Esophagus muscularis mucosa (tissue), 4 donors: ENCODE results near the gene CAPN10. TPM values are rescaled to one million over a fixed set of nuclear protein-coding genes. Genes with fewer than 3 reads are reported as not detected.

ENCODE experiments used
- DNase-seq: peaks from one replicate; pipeline ENCODE4 v3.0.0-alpha.2; 2017; ENCODE audit errors: extremely low spot score
- H3K27ac ChIP-seq, 4 donors: fragments of 200-600 bp; sonication (generic); replicated peaks in 1 of 4; 1 replicate in 3 of 4; 2 replicates in 1 of 4; pipeline ENCODE4 v1.5.1; 2016 to 2019; ENCODE audit warnings: mild to moderate bottlenecking in 1 of 4
- H3K27me3 ChIP-seq, 4 donors: fragments of 200-600 bp; sonication (generic); one replicate each; pipeline versions ENCODE4 v1.5.1 to v1.6.0; 2016 to 2019
- H3K36me3 ChIP-seq, 4 donors: fragments of 200-600 bp; sonication (generic); one replicate each; pipeline ENCODE4 v1.5.1; 2016 to 2019
- H3K4me1 ChIP-seq, 4 donors: fragments of 200-600 bp; sonication (generic); one replicate each; pipeline ENCODE4 v1.5.1; 2016 to 2019
- H3K4me3 ChIP-seq, 4 donors: fragments of 200-600 bp; sonication (generic); 1 replicate in 2 of 4; 2 replicates in 2 of 4; pipeline ENCODE4 v1.5.1; 2016 to 2019; ENCODE audit warnings: mild to moderate bottlenecking in 4 of 4, moderate library complexity in 1 of 4
- H3K9me3 ChIP-seq, 4 donors: fragments of 200-600 bp; sonication (generic); 1 replicate in 3 of 4; 2 replicates in 1 of 4; pipeline ENCODE4 v1.5.1; 2016 to 2019
- CTCF ChIP-seq, 3 experiments: fragments of 200-600 bp in 2 of 3; fragments of 450-650 bp in 1 of 3; sonication (generic) in 2 of 3; IDR thresholded peaks; one replicate each; pipeline ENCODE4 v1.5.1; 2017 to 2019; ENCODE audit warnings: antibody characterized with exemption in 3 of 3, mild to moderate bottlenecking in 2 of 3, moderate library complexity in 1 of 3
- EP300 ChIP-seq: sonication (generic); formaldehyde crosslinking; IDR thresholded peaks from one replicate; pipeline ENCODE4 v1.6.1; 2017; ENCODE audit warnings: antibody characterized with exemption
- POLR2A ChIP-seq: fragments of 450-650 bp; IDR thresholded peaks from one replicate; pipeline ENCODE4 v1.6.1; 2017; ENCODE audit warnings: antibody characterized with exemption, moderate library complexity, mild to moderate bottlenecking, low read depth
- POLR2AphosphoS5 ChIP-seq, 2 donors: sonication (generic); formaldehyde crosslinking; IDR thresholded peaks; one replicate each; pipeline ENCODE4 v1.6.1; 2017; ENCODE audit warnings: antibody characterized with exemption in 2 of 2
- WGBS: methylation state at CpG from one replicate; pipeline ENCODE4 v1.1.5; 2018; 5-methylcytosine and 5-hydroxymethylcytosine counted together
- intact Hi-C: fragments of 100-400 bp; cut with DNase I; formaldehyde crosslinking; loops from one replicate; pipeline ENCODE4 v1.15.1; 2023
- total RNA-seq, 4 donors: library from RNA; depleted of rRNA; stranded (reverse); fragments of >200 nt; gene quantifications; one replicate each; pipeline versions ENCODE4 v1.1.0 to v1.2.1, GENCODE V29; 2016

The CAPN10 gene
- total RNA-seq, 4 donors from 2014 or later, result 16.7 to 29.2 (median 19.6) TPM

GRCh38 chr2:240637901-240638345, 51.4 kb downstream of the CAPN10 start:
- no peak for DNase-seq
- Histone ChIP-seq H3K9me3 (peaks cover 0 to 8% (median 6%) of the 10 kb centered on the region in 4 donors), H3K36me3 (no peaks in the 10 kb centered on the region), H3K27me3 (peaks cover 0 to 47% (median 0%) of the 10 kb centered on the region in 4 donors), H3K4me3 (no peak overlapping the region), H3K4me1 (peaks cover 0 to 7% (median 0%) of the 10 kb centered on the region in 4 donors), H3K27ac (peak overlapping the region in 1 of 4 donors; percentile 70)
- TF ChIP-seq POLR2AphosphoS5 (IDR thresholded peaks at IDR 0.05), result no peak
- TF ChIP-seq CTCF (IDR thresholded peaks at IDR 0.05), result no peak
- TF ChIP-seq EP300, result no peak
- TF ChIP-seq POLR2A, result no peak
- WGBS, result 84% methylated on average over 4 of the region's 8 CpGs
- intact Hi-C loops, result no loop called here

GRCh38 chr2:240638512-240639160, 52.1 kb downstream of the CAPN10 start:
- no peaks in the 10 kb centered on the region for H3K36me3 ChIP-seq
- TF ChIP-seq CTCF (IDR thresholded peaks at IDR 0.05), result no peak
- peaks cover 0 to 54% (median 0%) of the 10 kb centered on the region in 4 donors for H3K27me3 ChIP-seq
- intact Hi-C loops, result no loop called here
- peaks cover 0 to 7% (median 0%) of the 10 kb centered on the region in 4 donors for H3K4me1 ChIP-seq
- H3K4me3 ChIP-seq, result no peak overlapping the region
- peaks cover 0 to 5% (median 4%) of the 10 kb centered on the region in 4 donors for H3K9me3 ChIP-seq
- 58% methylated on average over 9 of the region's 18 CpGs for WGBS
- H3K27ac ChIP-seq, result peak overlapping the region in 1 of 4 donors; percentile 70
- DNase-seq, result no peak

- H3K27ac ChIP-seq, result peak overlapping the region in 1 of 4 donors; percentile 62
- no peak for DNase-seq
- no peak overlapping the region for H3K4me3 ChIP-seq
- H3K27me3 ChIP-seq, result peaks cover 0 to 63% (median 0%) of the 10 kb centered on the region in 4 donors
- intact Hi-C loops, result no loop called here
- H3K9me3 ChIP-seq, result no peaks in the 10 kb centered on the region
- H3K4me1 ChIP-seq, result peaks cover 0 to 7% (median 0%) of the 10 kb centered on the region in 4 donors
- TF ChIP-seq POLR2A (no peak), CTCF (IDR thresholded peaks at IDR 0.05) (no peak), EP300 (no peak), POLR2AphosphoS5 (IDR thresholded peaks at IDR 0.05) (no peak)
- H3K36me3 ChIP-seq, result no peaks in the 10 kb centered on the region
- 91% methylated on average over 18 of the region's 18 CpGs for WGBS
Observed at GRCh38 chr2:240639566-240639965, 53.0 kb downstream of the CAPN10 start.

GRCh38 chr2:240640939-240641338, 54.4 kb downstream of the CAPN10 start:
- WGBS, result 31% methylated on average over 9 of the region's 16 CpGs
- no peak for DNase-seq
- H3K27me3 ChIP-seq, result peaks cover 0 to 76% (median 0%) of the 10 kb centered on the region in 4 donors

More at GRCh38 chr2:240640939-240641338, 54.4 kb downstream of the CAPN10 start:
- H3K36me3 ChIP-seq, result no peaks in the 10 kb centered on the region
- peaks cover 0 to 7% (median 0%) of the 10 kb centered on the region in 4 donors for H3K4me1 ChIP-seq
- intact Hi-C loops, result no loop called here
- no peak overlapping the region for H3K27ac ChIP-seq
- TF ChIP-seq CTCF (IDR thresholded peaks at IDR 0.05) (peak in 1 of 3 experiments; percentile 26), POLR2A (no peak), EP300 (no peak), POLR2AphosphoS5 (IDR thresholded peaks at IDR 0.05) (no peak)
- no peak overlapping the region for H3K4me3 ChIP-seq
- no peaks in the 10 kb centered on the region for H3K9me3 ChIP-seq
